SK-N-SH (cell line): ENCODE results near the gene ENSA.
"Not testable (repeated sequence)": the region's sequence is repeated elsewhere in the genome, so short reads cannot be mapped to it uniquely, and the experiment has no call there.

ENCODE experiments used
- CTCF ChIP-seq: fragments of 200-600 bp; sonication (generic); IDR thresholded peaks from 2 replicates; pipeline ENCODE4 v1.6.1; 2017; ENCODE audit warnings: antibody characterized with exemption, mild to moderate bottlenecking, moderate library complexity
- EP300 ChIP-seq, 2 experiments: IDR thresholded peaks; 2 replicates each; pipeline versions ENCODE4 v1.4.0 to v1.6.1; 2012; ENCODE audit warnings: borderline replicate concordance in 1 of 2, low read depth in 1 of 2, low read length in 1 of 2
- GATA2 ChIP-seq: sonication (generic); formaldehyde crosslinking; IDR thresholded peaks from 2 replicates; pipeline ENCODE4 v1.5.0; 2020; ENCODE audit warnings: mild to moderate bottlenecking, missing genetic modification reagents
- MAX ChIP-seq: IDR thresholded peaks from 2 replicates; pipeline ENCODE4 v1.4.0; 2012; ENCODE audit warnings: low read depth
- MXI1 ChIP-seq: IDR thresholded peaks from 2 replicates; pipeline ENCODE4 v1.6.1; 2012; ENCODE audit warnings: mild to moderate bottlenecking, low read depth, low read length, improper control_type of control experiment
- NRF1 ChIP-seq: IDR thresholded peaks from 2 replicates; pipeline ENCODE4 v1.6.1; 2012; ENCODE audit warnings: low read depth, mild to moderate bottlenecking, low read length
- POLR2AphosphoS5 ChIP-seq: IDR thresholded peaks from 2 replicates; pipeline ENCODE4 v1.6.1; 2012; ENCODE audit warnings: low read depth, low read length
- REST ChIP-seq: IDR thresholded peaks from 2 replicates; pipeline ENCODE4 v1.6.1; 2012; ENCODE audit warnings: mild to moderate bottlenecking, low read depth, low read length, moderate library complexity
- TEAD4 ChIP-seq: IDR thresholded peaks from 2 replicates; pipeline ENCODE4 v1.4.0; 2012; ENCODE audit warnings: mild to moderate bottlenecking, borderline replicate concordance; ENCODE audit not compliant: insufficient read depth
- USF2 ChIP-seq: fragments of 150-350 bp; IDR thresholded peaks from 2 replicates; pipeline ENCODE4 v1.6.1; 2017; ENCODE audit warnings: antibody characterized with exemption, low read length, low read depth, borderline replicate concordance

- not testable (repeated sequence) for TF ChIP-seq CTCF; REST; TEAD4; USF2; EP300 (IDR thresholded peaks at IDR 0.05; ENCODE audit: borderline replicate concordance in 1 of 2, low read depth in 1 of 2, low read length in 1 of 2); MXI1; MAX; GATA2; NRF1; POLR2AphosphoS5
These were observed 5.3 kb downstream of the ENSA start for GRCh38 chr1:150624134-150624533.
